Skeletal muscle tissue (tissue), 5 donors: ENCODE results near the gene PPP1R36. TPM values are rescaled to one million over a fixed set of nuclear protein-coding genes. Genes with fewer than 3 reads are reported as not detected.

Experiments
- H3K27ac ChIP-seq: one replicate; pipeline ENCODE4 v1.7.0; 2013; ENCODE audit warnings: mild to moderate bottlenecking, low read depth, low read length, inconsistent platforms
- H3K27me3 ChIP-seq, 3 donors: one replicate each; pipeline ENCODE4 v1.7.0; 2013; ENCODE audit warnings: low read length in 3 of 3; ENCODE audit not compliant: control insufficient read depth in 3 of 3, insufficient read depth in 3 of 3
- H3K36me3 ChIP-seq, 3 donors: one replicate each; pipeline ENCODE4 v1.7.0; 2013; ENCODE audit warnings: low read length in 3 of 3; ENCODE audit not compliant: control insufficient read depth in 3 of 3, insufficient read depth in 3 of 3
- H3K4me1 ChIP-seq, 3 donors: one replicate each; pipeline ENCODE4 v1.7.0; 2013; ENCODE audit warnings: low read length in 3 of 3, mild to moderate bottlenecking in 3 of 3; ENCODE audit not compliant: control insufficient read depth in 3 of 3, insufficient read depth in 3 of 3
- H3K4me3 ChIP-seq, 3 donors: one replicate each; pipeline ENCODE4 v1.7.0; 2013; ENCODE audit warnings: low read length in 3 of 3
- H3K9ac ChIP-seq, 3 donors: one replicate each; pipeline ENCODE4 v1.7.0; 2013; ENCODE audit warnings: low read length in 3 of 3, mild to moderate bottlenecking in 3 of 3, moderate library complexity in 2 of 3, low read depth in 1 of 3
- H3K9me3 ChIP-seq, 3 donors: one replicate each; pipeline ENCODE4 v1.7.0; 2013; ENCODE audit warnings: low read length in 3 of 3; ENCODE audit not compliant: control insufficient read depth in 3 of 3
- small RNA-seq: library from RNA; depleted of rRNA; stranded (forward); fragments of <200 nt; gene quantifications from one replicate; pipeline ENCODE3, GENCODE V24; 2014
- total RNA-seq: library from RNA; depleted of rRNA; stranded (reverse); fragments of >200 nt; gene quantifications from one replicate; pipeline ENCODE4 v1.2.3, GENCODE V29; 2014
- donor health status: Osteomylitis.

Gene PPP1R36
- total RNA-seq, 1 donor from 2014 or later, result 0.52 TPM

DNA sequence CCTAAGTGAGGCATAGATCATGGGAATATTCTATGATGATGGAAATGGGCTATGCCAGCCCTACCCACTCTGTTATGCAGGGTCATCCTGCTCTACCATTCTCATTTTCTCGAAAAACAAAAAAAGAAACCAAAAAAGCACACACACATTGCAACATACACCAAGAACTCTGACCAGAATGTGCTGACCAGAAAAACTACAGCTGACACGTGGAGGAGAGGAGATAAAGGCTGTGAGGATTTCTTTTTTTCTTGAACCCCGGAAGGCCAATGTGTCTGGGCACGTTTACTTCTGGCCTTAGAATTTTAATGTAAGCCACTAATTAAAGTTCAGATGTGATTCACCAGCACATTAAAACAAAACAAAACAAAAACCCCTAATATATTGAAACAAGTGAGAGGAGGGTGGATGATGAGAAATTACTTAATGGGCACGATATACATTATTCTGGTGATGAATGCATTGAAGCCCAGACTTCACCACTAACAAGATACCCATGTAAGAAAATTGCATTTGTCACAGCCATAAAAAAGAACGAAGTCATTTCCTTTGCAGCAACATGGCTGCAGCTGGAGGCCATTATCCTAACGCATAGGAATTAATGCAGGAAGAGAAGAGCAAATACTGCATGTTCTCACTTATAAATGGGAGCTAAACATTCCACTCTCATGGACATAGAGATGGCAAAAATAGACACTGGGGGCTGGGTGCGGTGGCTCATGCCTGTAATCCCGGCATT lies 88.1 kb downstream of the PPP1R36 start:
- H3K4me1 ChIP-seq, result no peaks in the 10 kb centered on the region
- H3K9ac ChIP-seq, result no peak overlapping the region
- no peak overlapping the region for H3K4me3 ChIP-seq
- H3K9me3 ChIP-seq, result no peaks in the 10 kb centered on the region
- no peaks in the 10 kb centered on the region for H3K36me3 ChIP-seq
- no peaks in the 10 kb centered on the region for H3K27me3 ChIP-seq
- H3K27ac ChIP-seq, result no peak overlapping the region

GRCh38 chr14:64638625-64639024 lies 88.9 kb downstream of the PPP1R36 start:
- Histone ChIP-seq H3K27ac (no peak overlapping the region), H3K9ac (no peak overlapping the region), H3K27me3 (no peaks in the 10 kb centered on the region), H3K4me3 (no peak overlapping the region), H3K36me3 (no peaks in the 10 kb centered on the region), H3K4me1 (no peaks in the 10 kb centered on the region), H3K9me3 (peaks cover 0 to under 1% (median 0%) of the 10 kb centered on the region in 3 donors)

Small RNAs within 50 kb of the gene (small RNA-seq; reads per million reads assigned to genes)
- gene AL049869.4, result not detected

Other genes starting within 250 kb of the PPP1R36 start
- gene MTHFD1, start 161.6 kb upstream of the PPP1R36 start, total RNA-seq, result 31.3 TPM
- 0.52 TPM for gene AKAP5, start 84.5 kb upstream of the PPP1R36 start, total RNA-seq
- gene ZBTB25, start 46.1 kb upstream of the PPP1R36 start, total RNA-seq, result 5.7 TPM
- gene ZBTB1, start 45.2 kb upstream of the PPP1R36 start, total RNA-seq, result 32.9 TPM
- 11.0 TPM for gene HSPA2, start 9.2 kb upstream of the PPP1R36 start, total RNA-seq
- 16.7 TPM for gene PLEKHG3, start 154.5 kb downstream of the PPP1R36 start, total RNA-seq